Pancreas (tissue), 10 donors: ENCODE measurements around the gene KIZ. TPM values are rescaled to one million over a fixed set of nuclear protein-coding genes. Genes with fewer than 3 reads are reported as not detected.

ENCODE experiments used
- ATAC-seq, 4 donors: fragments of 200-7000 bp; cut with Tn5 transposase; one replicate each; pipeline versions ENCODE4 v1.8.0 to v1.9.1; 2020; ENCODE audit warnings: mild to moderate bottlenecking in 4 of 4, moderate library complexity in 4 of 4
- DNase-seq, 6 donors: peaks; one replicate each; pipeline ENCODE4 v3.0.0-alpha.2; 2020
- FAIRE-seq: peaks from 2 replicates; lab custom pipeline; 2012; peaks lifted over from hg19 to GRCh38; lab: Jason Lieb, UNC
- H3K27ac ChIP-seq, 4 donors: fragments of 200-600 bp; sonication (generic); 1 replicate in 3 of 4; 2 replicates in 1 of 4; pipeline versions ENCODE4 v1.5.0 to v1.8.0; 2020
- H3K27me3 ChIP-seq, 4 donors: fragments of 200-600 bp; one replicate each; pipeline ENCODE4 v1.8.0; 2021
- H3K36me3 ChIP-seq, 3 donors: fragments of 200-600 bp; sonication (generic) in 1 of 3; one replicate each; pipeline versions ENCODE4 v1.5.0 to v1.8.0; 2020 to 2021
- H3K4me1 ChIP-seq, 3 donors: fragments of 200-600 bp; one replicate each; pipeline ENCODE4 v1.8.0; 2021
- H3K4me3 ChIP-seq, 4 donors: fragments of 200-600 bp; sonication (generic) in 2 of 4; one replicate each; pipeline versions ENCODE4 v1.5.0 to v1.8.0; 2020 to 2021
- H3K9me3 ChIP-seq, 4 donors: fragments of 200-600 bp; one replicate each; pipeline ENCODE4 v1.8.0; 2021
- WGBS, 2 donors: extraction: QIAGEN DNeasy Blood & Tissue Kit; methylation state at CpG; one replicate each; pipeline ENCODE4 v1.1.7; 2013; 5-methylcytosine and 5-hydroxymethylcytosine counted together
- intact Hi-C, 3 donors: fragments of 100-400 bp; cut with DNase I; formaldehyde crosslinking; loops; one replicate each; pipeline versions ENCODE4 v1.11.1 to v1.14.2; 2022
- polyA plus RNA-seq, 2 donors: library from polyadenylated mRNA; stranded (reverse); fragments of 200-250 nt; gene quantifications; one replicate each; pipeline ENCODE4 v1.2.3, GENCODE V29; 2013
- total RNA-seq, 6 donors: library from RNA; stranded (reverse); fragmentation: NEBNext Ultra II Directional in 4 of 6; extraction: Animal tissue kit (Norgen Biotek cat#: 25700) in 4 of 6; gene quantifications; one replicate each; pipeline versions ENCODE4 v1.2.1 to v1.2.4, GENCODE V29; 2021 to 2023
- TF ChIP-seq, protein P1 (sequence below), 4 donors: fragments of 200-600 bp; sonication (generic) in 3 of 4; IDR thresholded peaks; one replicate each; pipeline versions ENCODE4 v1.5.0 to v1.8.0; 2021; ENCODE audit warnings: antibody characterized with exemption in 4 of 4
- donor health status: healthy with polysubstance abuse.
- donor health status: DM: no; HTN: no; CAD: no; lungs with moderate emphysema.
- donor health status: DM: no; HTN: no; CAD: no.
- donor health status: control.
- donor health status: control.
- donor health status: Bipolar disorder and iron deficiency.
- donor health status: DM: yes; HTN: yes; CAD: no.
- donor health status: DM: no; HTN: no; CAD: no.
- donor health status: DM: no; HTN: no; CAD: no.
- donor health status: DM: yes; HTN: yes; CAD: no.

KIZ gene
- total and polyA plus RNA-seq, 8 donors, result 8.5 to 28.7 (median 19.2) TPM

DNA sequence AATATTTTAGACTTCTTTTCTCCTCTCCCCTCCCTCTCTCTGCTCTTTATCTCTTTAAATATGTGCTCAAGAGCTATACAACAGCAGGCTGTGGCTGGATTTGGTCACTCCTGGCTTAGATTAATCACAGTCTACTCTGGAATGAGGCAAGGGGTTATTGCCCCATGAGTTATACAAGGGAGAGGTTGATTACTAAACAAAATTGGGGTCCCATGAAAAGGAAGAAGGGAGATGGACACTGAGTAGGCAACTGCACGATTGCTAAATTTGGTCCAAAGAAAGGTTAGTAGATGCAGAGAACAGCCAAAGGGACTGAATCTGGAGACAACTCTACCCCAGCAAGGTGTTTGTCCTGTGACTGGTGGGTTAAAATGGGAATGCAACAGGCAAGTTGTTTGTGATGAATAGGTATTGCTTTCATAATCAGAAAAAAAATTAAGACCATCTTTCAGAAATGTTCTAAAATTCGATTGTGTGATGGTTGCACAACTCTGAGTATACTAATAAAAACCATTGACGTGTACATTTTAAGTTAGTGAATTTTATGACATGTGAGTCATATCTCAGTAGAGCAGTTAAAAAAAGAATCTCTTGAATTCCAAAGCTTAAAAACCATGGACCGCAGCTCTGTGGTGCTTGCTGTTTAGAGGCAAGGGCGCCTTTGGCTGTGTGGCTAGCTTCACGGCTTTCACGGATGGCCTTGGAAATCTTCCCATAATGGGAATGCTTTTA lies 57.1 kb downstream of the KIZ start:
- Histone ChIP-seq H3K4me3 (no peak overlapping the region), H3K9me3 (no peaks in the 10 kb centered on the region), H3K27me3 (no peaks in the 10 kb centered on the region), H3K27ac (no peak overlapping the region), H3K4me1 (no peaks in the 10 kb centered on the region), H3K36me3 (no peaks in the 10 kb centered on the region)
- DNase-seq (no peak), FAIRE-seq (peak; percentile 75), ATAC-seq (peak in 2 of 4 donors; percentile 42 to 54)
- TF ChIP-seq, protein P1, sequence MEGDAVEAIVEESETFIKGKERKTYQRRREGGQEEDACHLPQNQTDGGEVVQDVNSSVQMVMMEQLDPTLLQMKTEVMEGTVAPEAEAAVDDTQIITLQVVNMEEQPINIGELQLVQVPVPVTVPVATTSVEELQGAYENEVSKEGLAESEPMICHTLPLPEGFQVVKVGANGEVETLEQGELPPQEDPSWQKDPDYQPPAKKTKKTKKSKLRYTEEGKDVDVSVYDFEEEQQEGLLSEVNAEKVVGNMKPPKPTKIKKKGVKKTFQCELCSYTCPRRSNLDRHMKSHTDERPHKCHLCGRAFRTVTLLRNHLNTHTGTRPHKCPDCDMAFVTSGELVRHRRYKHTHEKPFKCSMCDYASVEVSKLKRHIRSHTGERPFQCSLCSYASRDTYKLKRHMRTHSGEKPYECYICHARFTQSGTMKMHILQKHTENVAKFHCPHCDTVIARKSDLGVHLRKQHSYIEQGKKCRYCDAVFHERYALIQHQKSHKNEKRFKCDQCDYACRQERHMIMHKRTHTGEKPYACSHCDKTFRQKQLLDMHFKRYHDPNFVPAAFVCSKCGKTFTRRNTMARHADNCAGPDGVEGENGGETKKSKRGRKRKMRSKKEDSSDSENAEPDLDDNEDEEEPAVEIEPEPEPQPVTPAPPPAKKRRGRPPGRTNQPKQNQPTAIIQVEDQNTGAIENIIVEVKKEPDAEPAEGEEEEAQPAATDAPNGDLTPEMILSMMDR (IDR thresholded peaks at IDR 0.05), result no peak
- intact Hi-C loops, result no loop called here
- WGBS, 2 donors, result 83% methylated on average over 7 of the region's 7 CpGs

DNA sequence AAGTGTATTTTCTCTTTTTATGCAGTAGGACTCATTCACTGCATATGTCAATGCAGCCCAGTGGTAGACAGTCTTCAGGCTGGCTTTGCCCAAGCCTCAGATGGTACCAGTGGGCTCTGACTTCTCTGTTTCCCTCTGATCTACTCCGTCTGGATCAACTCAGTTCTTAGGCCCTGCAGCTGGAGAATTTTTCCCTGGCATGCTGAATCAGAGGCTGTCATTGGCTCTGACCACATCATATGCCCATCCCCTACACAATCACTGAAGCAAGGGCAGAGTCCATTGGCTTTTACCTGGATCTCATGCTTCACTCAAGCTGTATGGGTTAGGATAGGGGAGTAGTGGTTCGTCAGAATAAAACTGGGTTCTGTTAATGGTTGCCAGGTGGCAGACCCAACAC lies 57.8 kb downstream of the KIZ start:
- no peak overlapping the region for H3K27ac ChIP-seq
- no peaks in the 10 kb centered on the region for H3K36me3 ChIP-seq
- intact Hi-C loops, result no loop called here
- TF ChIP-seq, protein P1 (IDR thresholded peaks at IDR 0.05), result no peak
- H3K9me3 ChIP-seq, result no peaks in the 10 kb centered on the region
- FAIRE-seq, result no peak
- 82 to 84% methylated on average over 2 of the region's 2 CpGs for WGBS, 2 donors
- no peak for ATAC-seq
- H3K4me3 ChIP-seq, result no peak overlapping the region
- no peak for DNase-seq
- no peaks in the 10 kb centered on the region for H3K4me1 ChIP-seq
- H3K27me3 ChIP-seq, result no peaks in the 10 kb centered on the region

DNA sequence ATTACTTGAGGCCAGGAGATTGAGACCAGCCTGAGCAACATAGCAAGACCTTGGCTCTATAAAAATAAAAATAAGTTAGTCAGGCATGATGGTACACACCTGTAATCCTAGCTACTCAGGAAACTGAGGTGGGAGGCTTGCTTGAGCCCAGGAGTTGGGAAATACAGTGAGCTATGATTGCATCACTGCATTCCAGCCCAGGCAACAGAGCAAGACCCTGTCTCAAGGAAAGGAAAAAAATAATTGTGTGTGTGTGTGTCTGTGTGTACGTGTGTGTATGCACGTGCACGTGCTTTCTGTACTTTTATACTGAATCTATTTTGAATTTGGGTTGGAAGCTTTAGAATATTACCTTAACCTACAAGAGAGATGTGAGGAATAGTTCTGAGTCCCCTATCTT lies 58.9 kb downstream of the KIZ start:
- Histone ChIP-seq H3K4me3 (no peak overlapping the region), H3K27ac (no peak overlapping the region), H3K4me1 (no peaks in the 10 kb centered on the region), H3K9me3 (no peaks in the 10 kb centered on the region), H3K36me3 (no peaks in the 10 kb centered on the region), H3K27me3 (no peaks in the 10 kb centered on the region)
- intact Hi-C loops, result no loop called here
- WGBS, 2 donors, result 94 to 96% methylated on average over 3 of the region's 3 CpGs
- FAIRE-seq (no peak), DNase-seq (no peak), ATAC-seq (no peak)
- TF ChIP-seq, protein P1 (IDR thresholded peaks at IDR 0.05), result no peak

DNA sequence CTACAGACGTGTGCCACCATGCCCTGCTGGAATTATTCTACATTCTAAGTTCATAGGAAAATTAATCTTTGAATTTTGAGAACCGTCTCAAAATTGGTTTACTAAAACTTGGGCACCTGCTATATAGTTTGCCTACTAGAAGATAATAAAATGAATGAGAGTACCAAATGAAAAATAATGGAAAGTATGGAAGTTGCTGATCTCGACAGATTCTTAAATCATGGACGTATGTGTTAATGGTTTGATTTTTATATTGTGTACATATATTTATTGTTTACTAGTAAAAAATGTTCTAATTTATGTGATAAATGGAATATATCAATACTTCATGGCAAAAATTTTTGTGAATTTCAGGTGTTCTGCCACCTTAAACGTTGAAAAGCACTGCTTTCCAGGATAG lies 60.0 kb downstream of the KIZ start:
- H3K9me3 ChIP-seq, result no peaks in the 10 kb centered on the region
- intact Hi-C loops, result no loop called here
- no peak for FAIRE-seq
- H3K27ac ChIP-seq, result no peak overlapping the region
- H3K4me1 ChIP-seq, result no peaks in the 10 kb centered on the region
- no peaks in the 10 kb centered on the region for H3K27me3 ChIP-seq
- TF ChIP-seq, protein P1 (IDR thresholded peaks at IDR 0.05), result no peak
- no peak overlapping the region for H3K4me3 ChIP-seq
- no peak for DNase-seq
- WGBS, 2 donors, result 85 to 94% methylated on average over 5 of the region's 5 CpGs
- no peaks in the 10 kb centered on the region for H3K36me3 ChIP-seq
- ATAC-seq, result no peak

DNA sequence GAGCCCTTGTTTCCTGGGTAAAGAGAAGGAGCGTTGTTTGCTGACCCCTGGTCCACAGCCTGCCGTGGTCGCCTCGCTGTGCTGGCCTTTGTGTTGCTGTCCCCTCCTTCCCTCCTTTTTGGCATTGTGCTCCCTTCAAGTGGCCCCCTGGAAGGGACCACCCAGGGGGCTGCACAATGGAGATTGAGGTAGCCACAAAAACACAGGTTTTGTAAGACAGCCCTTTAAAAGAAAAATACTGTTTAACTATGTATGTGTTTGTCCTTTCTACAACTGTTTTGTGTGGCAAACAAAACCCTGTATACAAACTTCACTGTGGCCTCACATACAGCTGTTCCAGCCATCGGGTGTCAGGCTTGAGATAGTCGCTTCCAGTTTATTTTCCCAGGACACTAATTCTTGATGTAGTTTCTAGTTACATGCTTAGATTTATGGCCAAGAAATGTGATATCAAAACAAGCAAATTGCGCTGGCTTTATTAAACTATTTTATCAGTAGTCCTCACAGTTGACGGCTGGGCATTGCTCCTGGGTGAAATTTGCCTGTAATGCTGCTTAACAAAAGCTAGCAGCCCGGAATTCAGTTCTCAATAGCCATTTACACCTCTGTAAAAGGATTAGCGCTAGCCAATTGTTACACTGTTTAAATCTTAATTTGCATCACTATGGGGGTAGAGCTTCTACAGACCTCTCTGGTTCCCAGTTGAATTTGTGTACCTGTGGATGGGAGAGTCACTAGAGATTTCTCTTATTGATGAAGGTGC lies 64.1 kb downstream of the KIZ start:
- H3K9me3 ChIP-seq, result no peaks in the 10 kb centered on the region
- no peaks in the 10 kb centered on the region for H3K27me3 ChIP-seq
- ATAC-seq (no peak), FAIRE-seq (no peak), DNase-seq (no peak)
- no peak overlapping the region for H3K27ac ChIP-seq
- no peaks in the 10 kb centered on the region for H3K4me1 ChIP-seq
- intact Hi-C loops, result no loop called here
- H3K4me3 ChIP-seq, result no peak overlapping the region
- WGBS, 2 donors, result 86 to 89% methylated on average over 10 of the region's 10 CpGs
- TF ChIP-seq, protein P1 (IDR thresholded peaks at IDR 0.05), result no peak
- H3K36me3 ChIP-seq, result no peaks in the 10 kb centered on the region
